GM18870 (cell line): ENCODE measurements around the gene LHPP.

Experiments used
- ATAC-seq: cut with Tn5 transposase; IDR thresholded peaks from one replicate; pipeline ENCODE4 v1.9.1; 2021; ENCODE audit warnings: moderate library complexity; ENCODE audit not compliant: unreplicated experiment

LHPP gene

DNA sequence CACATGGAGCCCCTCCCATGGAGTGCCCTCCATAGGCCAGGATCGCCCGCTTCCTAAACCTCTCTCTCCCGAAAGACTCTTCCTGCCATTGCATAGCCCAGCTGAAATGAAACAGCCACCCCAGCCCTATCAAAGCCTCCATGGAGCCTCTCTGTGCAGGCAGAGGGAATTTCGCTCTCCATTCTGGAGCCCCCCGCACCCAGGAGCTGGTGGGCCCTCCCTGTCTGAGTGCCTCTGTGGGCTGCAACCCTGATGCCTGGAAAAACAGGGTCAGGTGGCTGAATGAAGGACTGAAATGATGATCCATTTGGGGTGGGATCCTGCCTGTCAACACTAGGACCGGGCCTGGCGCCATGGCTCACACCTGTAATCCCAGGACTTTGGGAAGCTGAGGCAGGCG is 176.1 kb downstream of the LHPP start:
- ATAC-seq, result no peak

GRCh38 chr10:124639206-124639605 is 177.6 kb downstream of the LHPP start:
- no peak for ATAC-seq

GRCh38 chr10:124639646-124640045 is 178.0 kb downstream of the LHPP start:
- no peak for ATAC-seq

- ATAC-seq, result no peak
Observed at GRCh38 chr10:124640056-124640455, 178.4 kb downstream of the LHPP start.

- peak; percentile 56 for ATAC-seq
Observed at GRCh38 chr10:124640538-124641231, 179.1 kb downstream of the LHPP start.

DNA sequence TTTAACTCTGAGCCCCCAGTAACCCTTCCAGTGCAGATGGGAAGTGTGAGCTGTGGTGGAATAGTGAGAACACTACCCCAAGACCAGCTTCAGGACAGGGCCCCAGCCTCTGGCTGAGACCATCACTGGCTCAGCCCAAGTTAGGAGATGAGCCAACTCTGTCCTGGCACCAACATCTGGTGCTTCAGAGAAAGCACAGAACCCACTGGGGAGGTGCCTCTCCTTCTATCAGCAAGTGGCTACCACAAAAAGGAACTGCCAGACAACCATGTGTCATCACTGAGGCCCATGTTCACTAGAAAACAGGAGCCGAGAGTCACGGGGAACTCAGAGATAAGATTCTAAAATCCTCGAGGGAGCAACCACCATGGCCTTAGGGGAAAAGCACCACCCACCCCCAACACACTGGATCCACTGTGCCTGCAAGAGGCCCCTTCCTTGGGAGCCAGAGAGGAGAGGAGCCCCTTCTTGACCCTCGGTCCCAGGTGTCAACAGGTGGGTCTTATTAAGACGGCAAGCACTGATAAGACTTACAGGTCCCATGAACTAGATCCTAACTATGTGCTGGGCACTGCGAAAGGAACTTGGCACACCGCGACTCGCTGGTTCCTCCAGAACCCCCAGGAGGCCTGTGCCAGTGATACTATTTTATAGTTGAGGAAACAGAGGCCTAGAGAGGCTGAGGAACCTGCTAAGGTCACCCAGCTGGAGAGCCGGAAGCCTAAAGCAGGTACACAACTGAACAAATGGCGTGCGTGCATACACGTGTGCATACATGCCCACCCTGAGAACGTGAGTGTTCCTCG is 179.9 kb downstream of the LHPP start:
- peak; percentile 58 for ATAC-seq

GRCh38 chr10:124642088-124642710 is 180.6 kb downstream of the LHPP start:
- no peak for ATAC-seq

DNA sequence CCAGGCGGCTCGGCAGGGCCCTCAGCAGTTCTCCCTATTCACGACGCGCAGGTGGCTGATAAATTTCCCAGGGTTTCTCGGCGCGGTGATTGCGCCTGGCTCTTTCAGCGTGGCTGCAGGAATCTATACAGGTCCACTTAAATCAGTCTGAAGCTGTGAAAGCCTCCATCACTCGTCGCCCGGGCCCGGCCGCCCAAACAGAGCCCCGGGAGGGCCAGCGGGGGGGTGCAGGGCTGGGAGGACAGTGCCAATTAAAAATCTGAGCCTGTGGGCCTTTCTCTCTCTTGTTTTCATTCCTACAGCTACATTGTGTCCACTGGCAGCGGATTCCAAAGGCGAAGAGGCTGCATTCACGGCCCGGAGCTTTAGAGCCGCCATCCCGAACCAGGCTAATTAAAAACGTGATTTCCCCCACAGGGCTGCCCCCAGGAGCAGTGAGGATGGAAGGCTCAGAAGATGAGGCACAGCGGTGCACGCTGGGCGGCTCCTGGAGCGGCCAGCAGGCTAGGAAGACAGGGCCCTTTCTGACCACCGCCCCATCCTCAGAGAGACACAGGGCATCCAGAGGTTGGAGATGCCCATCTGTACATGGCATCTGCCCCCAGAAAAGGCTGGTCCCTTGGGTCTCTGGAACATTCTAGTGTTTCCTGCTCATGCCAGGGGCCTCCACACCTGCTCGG is 181.8 kb downstream of the LHPP start:
- no peak for ATAC-seq

DNA sequence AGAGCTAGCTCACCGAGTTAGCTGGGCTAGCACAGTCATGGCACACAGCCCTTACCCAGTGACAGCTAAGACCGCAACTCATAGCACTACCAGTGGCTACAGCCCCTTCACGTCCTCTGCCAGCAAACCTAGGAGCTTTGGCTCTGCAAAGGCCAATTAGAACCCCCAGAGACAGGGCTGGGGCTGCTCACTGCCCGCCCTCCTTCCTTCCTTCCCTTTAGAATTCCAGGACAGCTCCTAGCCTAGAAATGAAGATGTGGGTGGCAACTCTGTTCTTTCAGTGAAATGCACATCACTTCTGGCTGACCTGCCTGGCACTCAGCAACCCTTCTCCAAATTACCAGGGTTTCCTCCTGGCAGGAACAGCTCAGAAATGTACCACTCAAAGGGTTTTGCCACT is 182.6 kb downstream of the LHPP start:
- no peak for ATAC-seq

GRCh38 chr10:124644771-124645415 is 183.3 kb downstream of the LHPP start:
- no peak for ATAC-seq

DNA sequence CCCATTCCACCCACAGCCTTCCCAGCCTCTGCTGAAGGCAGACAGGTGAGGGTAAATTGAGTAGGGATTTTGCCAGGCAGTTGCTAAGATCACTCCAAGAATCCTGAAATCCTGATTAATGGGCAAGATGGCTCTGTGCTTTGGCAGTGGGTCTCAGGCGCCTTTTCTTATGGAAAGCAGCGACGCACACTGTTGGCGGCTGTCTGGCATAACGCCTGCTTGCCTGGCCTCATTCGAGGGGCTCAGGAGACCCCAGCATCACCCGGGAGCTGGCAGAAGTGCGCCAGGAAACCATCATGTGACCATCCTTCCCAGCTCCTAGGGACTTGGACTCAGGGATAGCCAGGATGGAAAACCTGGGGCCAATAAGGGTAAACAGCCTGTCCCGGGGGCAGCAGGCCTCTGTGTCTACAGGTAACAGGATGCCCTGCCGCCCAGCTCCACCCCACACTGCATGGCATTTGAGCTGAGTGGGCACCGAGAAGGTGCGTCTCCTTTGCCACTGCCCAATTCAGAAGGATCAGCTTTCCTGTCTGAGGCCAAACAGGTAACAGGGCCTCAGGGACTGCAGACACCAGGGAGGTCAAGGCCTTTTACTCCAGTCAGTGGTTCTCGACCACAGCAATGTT is 184.0 kb downstream of the LHPP start:
- ATAC-seq, result no peak

GRCh38 chr10:124646483-124647352 is 185.1 kb downstream of the LHPP start:
- no peak for ATAC-seq

- peak; percentile 73 for ATAC-seq
Observed at GRCh38 chr10:124647421-124648130, 186.0 kb downstream of the LHPP start.

GRCh38 chr10:124648131-124648475 is 186.5 kb downstream of the LHPP start:
- no peak for ATAC-seq

DNA sequence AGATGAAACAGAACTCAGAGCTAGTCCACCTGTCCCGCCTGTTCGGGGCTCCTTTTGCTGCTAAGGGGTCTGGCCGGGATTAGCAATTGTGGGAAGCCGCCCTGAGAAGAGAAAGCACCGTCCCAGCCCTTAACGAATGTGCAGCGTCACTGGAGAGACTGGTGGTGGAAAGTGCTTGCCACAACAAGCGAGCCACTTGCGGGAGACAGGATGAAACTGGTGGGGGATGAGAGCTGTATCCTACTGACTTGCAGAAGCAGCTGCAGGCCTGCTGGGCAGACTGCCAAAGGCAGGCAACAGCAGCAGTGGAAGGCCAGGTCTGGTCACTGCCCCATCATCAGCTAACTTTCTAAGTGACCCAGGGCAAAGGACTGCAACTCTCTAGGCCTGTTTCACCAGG is 187.1 kb downstream of the LHPP start:
- no peak for ATAC-seq

GRCh38 chr10:124649214-124649613 is 187.6 kb downstream of the LHPP start:
- ATAC-seq, result no peak

DNA sequence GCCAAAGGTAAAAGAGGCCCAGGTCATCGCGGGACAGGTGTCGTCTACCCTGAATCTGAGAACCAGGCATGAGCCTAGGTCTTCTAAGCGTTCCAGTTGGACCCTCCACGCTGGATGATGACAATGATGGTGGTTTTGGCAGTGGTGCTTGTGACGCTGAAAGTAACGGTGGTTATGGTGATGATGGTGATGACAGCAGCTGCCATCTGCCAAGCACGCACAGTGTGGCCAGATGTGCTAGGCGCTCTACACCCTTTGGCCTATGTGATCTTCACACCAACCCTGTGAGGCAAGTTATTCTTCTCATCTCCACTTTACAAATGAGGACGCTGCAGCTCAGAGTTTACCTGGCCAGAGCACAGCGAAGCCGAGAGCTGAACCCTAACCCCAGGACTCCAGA is 188.6 kb downstream of the LHPP start:
- no peak for ATAC-seq

DNA sequence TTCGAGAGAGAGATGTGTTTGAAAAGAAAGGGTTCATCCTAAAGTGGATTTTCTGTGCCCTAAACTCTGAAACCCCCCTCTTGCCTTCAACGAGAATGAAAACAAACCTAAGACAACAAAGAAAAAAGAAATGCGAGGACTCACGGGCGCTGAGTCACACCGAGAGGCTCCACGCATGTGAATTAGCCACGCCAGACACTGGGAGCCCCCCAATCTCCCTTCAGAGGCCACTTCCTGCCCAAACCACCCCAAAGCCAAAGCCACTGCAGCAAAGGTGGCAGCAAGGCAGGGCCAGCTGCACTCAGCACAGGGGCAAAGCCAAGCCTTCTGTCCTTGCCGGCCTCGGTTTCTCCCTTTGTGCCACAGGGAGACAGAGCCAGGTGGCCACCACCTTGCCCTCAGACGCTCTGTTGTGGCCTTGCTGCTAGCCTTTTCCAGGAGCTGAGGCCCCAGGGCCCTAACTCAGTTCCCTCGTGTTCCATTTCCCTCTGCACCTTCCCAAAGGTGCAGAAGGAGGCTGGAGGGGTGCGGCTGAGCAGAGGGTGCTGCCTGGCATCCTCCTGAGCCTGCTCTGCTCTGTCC is 189.3 kb downstream of the LHPP start:
- no peak for ATAC-seq
